Stimulated activated CD8-positive, alpha-beta memory T cell treated with anti-CD3 and anti-CD28 coated beads, Interleukin-15, amount 100 ng/mL, for 1 hour (primary cell): ENCODE data around the gene LMX1B.

ENCODE experiments used
- DNase-seq: peaks from one replicate; pipeline ENCODE4 v3.0.0-alpha.2; 2020; ENCODE audit warnings: low read depth

Gene LMX1B

GRCh38 chr9:126617823-126618165, 4.1 kb downstream of the LMX1B start:
- DNase-seq = no peak

GRCh38 chr9:126618190-126618584, 4.5 kb downstream of the LMX1B start:
- DNase-seq = no peak

- no peak for DNase-seq
These were observed 5.0 kb downstream of the LMX1B start for GRCh38 chr9:126618585-126619360.

GRCh38 chr9:126619361-126620135, 5.8 kb downstream of the LMX1B start:
- DNase-seq = no peak

- DNase-seq = no peak
These were observed 6.8 kb downstream of the LMX1B start for GRCh38 chr9:126620478-126620877.

- no peak for DNase-seq
These were observed 7.6 kb downstream of the LMX1B start for GRCh38 chr9:126621061-126621918.

GRCh38 chr9:126621919-126622735, 8.4 kb downstream of the LMX1B start:
- no peak for DNase-seq

- DNase-seq = no peak
These were observed 9.6 kb downstream of the LMX1B start for GRCh38 chr9:126623314-126623666.

- DNase-seq = no peak
These were observed 10.1 kb downstream of the LMX1B start for GRCh38 chr9:126623667-126624478.

- DNase-seq = no peak
These were observed 10.7 kb downstream of the LMX1B start for GRCh38 chr9:126624479-126624826.

GRCh38 chr9:126624912-126625311, 11.2 kb downstream of the LMX1B start:
- no peak for DNase-seq

- no peak for DNase-seq
These were observed 11.8 kb downstream of the LMX1B start for GRCh38 chr9:126625329-126626126.

- no peak for DNase-seq
These were observed 12.6 kb downstream of the LMX1B start for GRCh38 chr9:126626127-126626925.

- no peak for DNase-seq
These were observed 13.2 kb downstream of the LMX1B start for GRCh38 chr9:126626926-126627233.

GRCh38 chr9:126628146-126628545, 14.4 kb downstream of the LMX1B start:
- DNase-seq = no peak

GRCh38 chr9:126628969-126629674, 15.4 kb downstream of the LMX1B start:
- no peak for DNase-seq

GRCh38 chr9:126630458-126631237, 16.9 kb downstream of the LMX1B start:
- no peak for DNase-seq

GRCh38 chr9:126631254-126631653, 17.5 kb downstream of the LMX1B start:
- DNase-seq = no peak
